ENCODE measurements around the gene ATP6V0B.

ATP6V0B gene

GRCh38 chr1:44008259-44008658 lies 33.5 kb downstream of the ATP6V0B start:
- no peak for DNase-seq

GRCh38 chr1:44010935-44011471 lies 36.2 kb downstream of the ATP6V0B start:
- DNase-seq = no peak

- DNase-seq = no peak
Measured at GRCh38 chr1:44012404-44012803, 37.6 kb downstream of the ATP6V0B start.

GRCh38 chr1:44012941-44013609 lies 38.3 kb downstream of the ATP6V0B start:
- DNase-seq = no peak

GRCh38 chr1:44013949-44014348 lies 39.2 kb downstream of the ATP6V0B start:
- DNase-seq = no peak

GRCh38 chr1:44014365-44015104 lies 39.8 kb downstream of the ATP6V0B start:
- DNase-seq = no peak

GRCh38 chr1:44015206-44015605 lies 40.4 kb downstream of the ATP6V0B start:
- no peak for DNase-seq

- no peak for DNase-seq
Measured at GRCh38 chr1:44016041-44016889, 41.5 kb downstream of the ATP6V0B start.

- DNase-seq = no peak
Measured at GRCh38 chr1:44016890-44017400, 42.2 kb downstream of the ATP6V0B start.

- DNase-seq = no peak
Measured at GRCh38 chr1:44019466-44019948, 44.7 kb downstream of the ATP6V0B start.

- DNase-seq = no peak
Measured at GRCh38 chr1:44020464-44020863, 45.7 kb downstream of the ATP6V0B start.

GRCh38 chr1:44021156-44021555 lies 46.4 kb downstream of the ATP6V0B start:
- no peak for DNase-seq

- no peak for DNase-seq
Measured at GRCh38 chr1:44021581-44022321, 47.0 kb downstream of the ATP6V0B start.

GRCh38 chr1:44024031-44024902 lies 49.5 kb downstream of the ATP6V0B start:
- DNase-seq = no peak

GRCh38 chr1:44024903-44025525 lies 50.3 kb downstream of the ATP6V0B start:
- no peak for DNase-seq

- DNase-seq = no peak
Measured at GRCh38 chr1:44025816-44026215, 51.1 kb downstream of the ATP6V0B start.

GRCh38 chr1:44027320-44027719 lies 52.6 kb downstream of the ATP6V0B start:
- DNase-seq = no peak
